ENCODE measurements around the gene DNM3. TPM values are rescaled to one million over a fixed set of nuclear protein-coding genes. Genes with fewer than 3 reads are reported as not detected.

DNM3 gene
- total RNA-seq, 1 donor from 2014 or later, result 15.4 TPM

DNA sequence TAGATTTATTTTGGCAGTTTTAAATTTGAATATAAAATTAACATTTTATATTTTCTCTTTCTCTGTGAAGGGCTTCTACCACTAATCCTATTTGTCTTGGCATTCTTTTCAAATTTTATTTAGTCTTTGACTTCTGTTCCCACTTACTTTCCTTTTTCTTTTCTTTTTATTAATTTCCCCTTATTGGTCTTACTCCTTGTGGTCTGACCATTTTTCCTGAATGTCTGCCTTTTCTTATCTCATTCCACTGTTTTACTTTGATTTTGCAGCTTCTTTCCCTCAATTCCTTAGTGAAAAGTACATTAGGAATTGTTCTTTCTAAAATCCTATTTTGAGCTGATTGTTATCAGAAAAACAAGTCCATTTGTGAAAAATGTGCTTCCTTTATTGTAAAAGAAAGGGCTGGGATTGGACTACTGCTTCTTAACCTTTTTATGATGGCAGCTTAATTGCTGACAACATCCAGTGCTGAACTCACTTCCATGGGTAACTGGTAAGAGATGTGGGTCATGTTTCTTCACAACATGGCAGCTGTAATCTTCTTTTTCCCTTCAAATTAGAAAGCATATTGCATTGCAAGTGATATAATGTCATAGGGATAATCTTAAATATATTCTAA, 284.6 kb downstream of the DNM3 start:
- ATAC-seq (no peak), DNase-seq (no peak)
- no peaks in the 10 kb centered on the region for H3K27me3 ChIP-seq
- H3K27ac ChIP-seq, result no peak overlapping the region
- TF ChIP-seq, protein P1, sequence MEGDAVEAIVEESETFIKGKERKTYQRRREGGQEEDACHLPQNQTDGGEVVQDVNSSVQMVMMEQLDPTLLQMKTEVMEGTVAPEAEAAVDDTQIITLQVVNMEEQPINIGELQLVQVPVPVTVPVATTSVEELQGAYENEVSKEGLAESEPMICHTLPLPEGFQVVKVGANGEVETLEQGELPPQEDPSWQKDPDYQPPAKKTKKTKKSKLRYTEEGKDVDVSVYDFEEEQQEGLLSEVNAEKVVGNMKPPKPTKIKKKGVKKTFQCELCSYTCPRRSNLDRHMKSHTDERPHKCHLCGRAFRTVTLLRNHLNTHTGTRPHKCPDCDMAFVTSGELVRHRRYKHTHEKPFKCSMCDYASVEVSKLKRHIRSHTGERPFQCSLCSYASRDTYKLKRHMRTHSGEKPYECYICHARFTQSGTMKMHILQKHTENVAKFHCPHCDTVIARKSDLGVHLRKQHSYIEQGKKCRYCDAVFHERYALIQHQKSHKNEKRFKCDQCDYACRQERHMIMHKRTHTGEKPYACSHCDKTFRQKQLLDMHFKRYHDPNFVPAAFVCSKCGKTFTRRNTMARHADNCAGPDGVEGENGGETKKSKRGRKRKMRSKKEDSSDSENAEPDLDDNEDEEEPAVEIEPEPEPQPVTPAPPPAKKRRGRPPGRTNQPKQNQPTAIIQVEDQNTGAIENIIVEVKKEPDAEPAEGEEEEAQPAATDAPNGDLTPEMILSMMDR (IDR thresholded peaks at IDR 0.05), result no peak
- H3K36me3 ChIP-seq, result no peaks in the 10 kb centered on the region
- no peaks in the 10 kb centered on the region for H3K4me1 ChIP-seq
- intact Hi-C loops (cut with DNase I), result no loop called here
- no peaks in the 10 kb centered on the region for H3K9me3 ChIP-seq
- no peak overlapping the region for H3K4me3 ChIP-seq

DNA sequence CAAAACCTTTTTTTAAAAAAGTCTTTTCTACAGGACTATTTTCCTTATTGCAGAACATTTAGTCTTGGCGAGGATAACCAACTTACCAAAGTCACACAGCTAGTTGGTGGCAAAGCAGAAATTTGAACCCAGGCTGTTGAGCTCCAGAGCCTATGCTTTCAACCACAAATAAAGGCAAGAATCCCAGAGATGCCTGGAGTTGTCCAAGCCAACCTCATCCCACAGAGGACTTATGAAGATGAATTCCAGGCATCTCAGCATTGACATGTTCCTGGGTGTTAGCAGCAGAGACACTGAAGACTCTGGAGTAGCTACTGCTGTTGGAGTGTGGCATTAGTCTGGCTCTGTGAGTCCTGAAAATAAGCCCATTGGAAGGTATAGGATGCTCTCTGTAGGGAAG, 291.5 kb downstream of the DNM3 start:
- DNase-seq (no peak), ATAC-seq (no peak)
- Histone ChIP-seq H3K9me3 (no peaks in the 10 kb centered on the region), H3K4me1 (peaks cover 3% of the 10 kb centered on the region), H3K4me3 (no peak overlapping the region), H3K27me3 (no peaks in the 10 kb centered on the region), H3K36me3 (no peaks in the 10 kb centered on the region), H3K27ac (no peak overlapping the region)
- intact Hi-C loops (cut with DNase I), result no loop called here
- TF ChIP-seq, protein P1 (IDR thresholded peaks at IDR 0.05), result no peak

DNA sequence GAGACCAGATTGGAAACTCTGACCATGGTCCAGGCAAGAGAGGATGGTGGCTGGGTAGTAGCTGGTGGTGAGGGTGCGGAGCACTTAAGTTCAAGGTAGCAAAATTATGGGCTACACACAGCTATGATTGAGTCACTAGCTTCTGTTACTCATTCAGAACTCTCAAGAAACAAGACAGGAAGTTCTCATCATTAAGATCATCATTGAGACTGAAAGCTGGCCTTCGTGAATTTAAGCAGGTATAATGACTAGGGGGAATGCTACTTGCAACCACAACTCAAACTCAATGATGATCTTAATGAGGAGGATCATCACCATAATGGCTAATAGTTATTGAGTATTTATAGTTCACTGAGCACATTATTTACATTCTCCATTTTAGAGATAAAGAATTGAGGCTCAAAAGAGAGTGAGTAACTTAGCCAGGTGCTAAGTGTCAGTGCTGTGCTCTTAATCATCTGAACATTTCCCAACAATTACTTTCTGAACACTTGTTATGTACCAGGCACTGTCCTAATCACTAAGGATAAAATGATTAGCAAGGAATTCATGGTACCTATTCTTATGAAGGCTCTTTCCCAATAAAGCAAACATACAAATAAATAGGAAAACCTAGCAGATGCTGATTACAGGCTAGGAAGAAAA, 292.9 kb downstream of the DNM3 start:
- Histone ChIP-seq H3K9me3 (no peaks in the 10 kb centered on the region), H3K27ac (no peak overlapping the region), H3K27me3 (no peaks in the 10 kb centered on the region), H3K36me3 (no peaks in the 10 kb centered on the region), H3K4me3 (no peak overlapping the region), H3K4me1 (peaks cover 3% of the 10 kb centered on the region)
- TF ChIP-seq, protein P1 (IDR thresholded peaks at IDR 0.05), result no peak
- intact Hi-C loops (cut with DNase I), result no loop called here
- ATAC-seq (no peak), DNase-seq (no peak)

DNA sequence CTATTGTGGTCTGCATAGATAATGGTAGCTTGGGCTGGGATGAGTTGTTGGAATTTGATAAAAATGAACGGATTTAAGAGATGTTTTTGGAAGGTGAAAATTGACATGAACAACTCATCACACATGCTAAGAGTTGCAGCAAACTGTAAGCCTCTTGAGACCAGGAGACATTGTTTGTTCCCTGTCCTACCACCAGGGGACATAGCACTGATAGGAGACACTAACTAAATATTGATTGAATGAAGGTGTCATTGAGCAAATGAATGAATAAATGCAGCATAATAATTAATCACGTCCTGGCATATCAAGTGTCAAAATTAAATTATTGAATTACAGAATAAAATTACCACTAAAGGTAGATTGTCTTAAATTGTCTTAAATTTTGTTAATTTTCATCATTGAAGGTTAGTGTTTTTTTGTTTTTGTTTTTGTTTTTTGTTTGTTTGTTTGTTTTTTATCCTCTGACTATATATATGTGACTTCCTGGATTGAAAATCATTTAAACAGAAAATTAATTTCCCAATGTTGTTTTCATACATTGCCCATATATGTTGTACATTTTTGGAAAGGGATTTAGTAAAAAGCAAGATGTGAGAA, 293.9 kb downstream of the DNM3 start:
- intact Hi-C loops (cut with DNase I), result no loop called here
- H3K27ac ChIP-seq, result no peak overlapping the region
- no peak for DNase-seq
- H3K36me3 ChIP-seq, result no peaks in the 10 kb centered on the region
- H3K4me1 ChIP-seq, result peaks cover 3% of the 10 kb centered on the region
- TF ChIP-seq, protein P1 (IDR thresholded peaks at IDR 0.05), result peak; percentile 51
- no peak for ATAC-seq
- no peaks in the 10 kb centered on the region for H3K9me3 ChIP-seq
- H3K4me3 ChIP-seq, result no peak overlapping the region
- no peaks in the 10 kb centered on the region for H3K27me3 ChIP-seq

DNA sequence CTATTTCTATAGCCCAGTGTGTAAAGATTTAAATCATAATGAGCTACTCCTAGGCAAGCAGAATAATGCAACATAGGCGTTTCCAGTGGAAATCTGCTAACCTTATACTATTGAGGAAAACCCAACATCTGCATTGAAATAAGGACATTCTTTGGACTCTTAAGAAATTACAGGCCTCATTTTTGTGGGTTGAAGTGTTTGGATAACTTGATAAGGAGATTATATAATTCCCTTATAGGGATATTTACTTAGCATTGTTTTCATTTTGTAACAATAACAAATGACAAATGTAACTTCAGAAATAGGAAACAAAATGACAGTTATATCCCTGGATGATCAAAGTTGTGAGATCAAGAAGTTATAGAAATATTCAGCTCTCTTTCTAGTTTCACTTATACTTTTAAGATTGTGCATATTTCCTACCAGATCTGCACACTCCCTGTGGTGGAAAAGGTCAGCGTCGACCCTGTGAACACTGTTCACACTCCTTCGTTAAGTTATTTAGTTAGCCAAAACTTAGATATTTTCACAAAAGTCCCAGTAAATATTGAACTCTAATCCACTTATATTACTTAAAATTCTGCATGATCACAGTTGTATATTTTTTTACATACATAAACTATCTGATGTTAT, 294.8 kb downstream of the DNM3 start:
- H3K4me1 ChIP-seq, result peaks cover 3% of the 10 kb centered on the region
- TF ChIP-seq, protein P1 (IDR thresholded peaks at IDR 0.05), result no peak
- H3K27ac ChIP-seq, result no peak overlapping the region
- no peak for DNase-seq
- intact Hi-C loops (cut with DNase I), result no loop called here
- no peaks in the 10 kb centered on the region for H3K36me3 ChIP-seq
- no peaks in the 10 kb centered on the region for H3K9me3 ChIP-seq
- ATAC-seq, result no peak
- H3K4me3 ChIP-seq, result no peak overlapping the region
- H3K27me3 ChIP-seq, result no peaks in the 10 kb centered on the region

All from upper lobe of right lung (tissue), 1 donor.